ENCODE results near the gene PTPN14. TPM values are rescaled to one million over a fixed set of nuclear protein-coding genes. Genes with fewer than 3 reads are reported as not detected.

PTPN14 gene
- total and polyA plus RNA-seq, 2 donors from 2014 or later = 5.1 to 87.2 TPM

DNA sequence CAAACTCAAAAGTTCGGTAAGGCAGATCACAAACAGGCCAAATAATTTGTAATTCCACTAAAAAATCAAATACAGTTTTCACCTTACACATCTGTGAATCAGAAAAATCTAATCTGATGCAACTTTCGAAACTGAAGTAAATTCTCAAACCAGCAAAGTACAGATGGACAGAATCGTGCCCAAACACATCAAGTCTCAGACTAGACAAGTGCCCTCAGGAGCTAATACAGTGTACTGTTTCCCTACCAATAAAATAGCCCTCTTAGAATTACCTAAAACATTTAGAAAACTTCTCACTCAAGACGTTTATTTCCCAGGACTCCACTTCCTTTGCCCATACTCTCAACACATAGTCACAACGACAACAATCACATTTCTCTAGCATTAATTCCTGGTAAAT, 136.3 kb downstream of the PTPN14 start:
- DNase-seq (no peak), FAIRE-seq (no peak)
- TF ChIP-seq, protein P1, sequence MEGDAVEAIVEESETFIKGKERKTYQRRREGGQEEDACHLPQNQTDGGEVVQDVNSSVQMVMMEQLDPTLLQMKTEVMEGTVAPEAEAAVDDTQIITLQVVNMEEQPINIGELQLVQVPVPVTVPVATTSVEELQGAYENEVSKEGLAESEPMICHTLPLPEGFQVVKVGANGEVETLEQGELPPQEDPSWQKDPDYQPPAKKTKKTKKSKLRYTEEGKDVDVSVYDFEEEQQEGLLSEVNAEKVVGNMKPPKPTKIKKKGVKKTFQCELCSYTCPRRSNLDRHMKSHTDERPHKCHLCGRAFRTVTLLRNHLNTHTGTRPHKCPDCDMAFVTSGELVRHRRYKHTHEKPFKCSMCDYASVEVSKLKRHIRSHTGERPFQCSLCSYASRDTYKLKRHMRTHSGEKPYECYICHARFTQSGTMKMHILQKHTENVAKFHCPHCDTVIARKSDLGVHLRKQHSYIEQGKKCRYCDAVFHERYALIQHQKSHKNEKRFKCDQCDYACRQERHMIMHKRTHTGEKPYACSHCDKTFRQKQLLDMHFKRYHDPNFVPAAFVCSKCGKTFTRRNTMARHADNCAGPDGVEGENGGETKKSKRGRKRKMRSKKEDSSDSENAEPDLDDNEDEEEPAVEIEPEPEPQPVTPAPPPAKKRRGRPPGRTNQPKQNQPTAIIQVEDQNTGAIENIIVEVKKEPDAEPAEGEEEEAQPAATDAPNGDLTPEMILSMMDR (IDR thresholded peaks at IDR 0.05; ENCODE audit: borderline replicate concordance, extremely low read depth, insufficient read depth) = no peak
- Histone ChIP-seq H3K27me3 (ENCODE audit: control insufficient read depth, insufficient read depth, low read length) (no peaks in the 10 kb centered on the region), H3K4me3 (ENCODE audit: low read length in 3 of 3) (no peak overlapping the region), H3K27ac (ENCODE audit: low read depth in 2 of 2, low read length in 2 of 2) (no peak overlapping the region), H3K9me3 (ENCODE audit: control insufficient read depth in 2 of 3, insufficient read depth in 1 of 3, low read length in 3 of 3) (no peaks in the 10 kb centered on the region), H3K36me3 (ENCODE audit: control insufficient read depth in 2 of 3, insufficient read depth in 3 of 3, low read length in 3 of 3) (peaks cover 0 to 5% (median 0%) of the 10 kb centered on the region in 3 donors), H3K4me1 (ENCODE audit: control insufficient read depth in 2 of 3, insufficient read depth in 2 of 3, low read depth in 1 of 3, low read length in 3 of 3) (no peaks in the 10 kb centered on the region), H3K9ac (ENCODE audit: low read length in 3 of 3) (no peak overlapping the region)
- intact Hi-C loops (cut with DNase I) = no loop called here

- FAIRE-seq (no peak), DNase-seq (no peak)
- no peaks in the 10 kb centered on the region for H3K27me3 ChIP-seq (ENCODE audit: control insufficient read depth, insufficient read depth, low read length)
- H3K4me1 ChIP-seq (ENCODE audit: control insufficient read depth in 2 of 3, insufficient read depth in 2 of 3, low read depth in 1 of 3, low read length in 3 of 3) = no peaks in the 10 kb centered on the region
- intact Hi-C loops (cut with DNase I) = no loop called here
- H3K36me3 ChIP-seq (ENCODE audit: control insufficient read depth in 2 of 3, insufficient read depth in 3 of 3, low read length in 3 of 3) = peaks cover 0 to 6% (median 0%) of the 10 kb centered on the region in 3 donors
- TF ChIP-seq, protein P1 (IDR thresholded peaks at IDR 0.05; ENCODE audit: borderline replicate concordance, extremely low read depth, insufficient read depth) = no peak
- H3K27ac ChIP-seq (ENCODE audit: low read depth in 2 of 2, low read length in 2 of 2) = no peak overlapping the region
- no peaks in the 10 kb centered on the region for H3K9me3 ChIP-seq (ENCODE audit: control insufficient read depth in 2 of 3, insufficient read depth in 1 of 3, low read length in 3 of 3)
- H3K9ac ChIP-seq (ENCODE audit: low read length in 3 of 3) = no peak overlapping the region
- H3K4me3 ChIP-seq (ENCODE audit: low read length in 3 of 3) = no peak overlapping the region
Observed at GRCh38 chr1:214414691-214415090, 136.7 kb downstream of the PTPN14 start.

DNA sequence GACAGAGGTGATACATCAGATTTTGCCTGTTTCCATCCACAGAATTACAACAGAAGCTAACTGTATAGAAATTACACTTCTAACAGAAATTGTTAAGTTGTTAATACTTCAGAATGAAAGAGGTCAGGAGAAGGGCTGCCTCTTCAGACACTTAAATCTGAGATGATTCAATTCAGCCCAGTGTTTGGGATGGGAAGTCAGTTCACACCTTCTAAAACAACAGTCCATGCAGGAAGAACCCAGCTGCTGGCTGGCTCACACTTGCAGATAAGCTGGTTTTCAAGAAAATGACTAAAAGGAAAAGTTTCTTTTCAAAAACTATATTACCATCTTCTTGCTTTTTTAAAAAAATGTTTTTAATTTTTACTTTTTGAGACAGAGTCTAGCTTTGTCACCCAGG, 138.1 kb downstream of the PTPN14 start:
- TF ChIP-seq, protein P1 (IDR thresholded peaks at IDR 0.05; ENCODE audit: borderline replicate concordance, extremely low read depth, insufficient read depth) = no peak
- Histone ChIP-seq H3K9me3 (ENCODE audit: control insufficient read depth in 2 of 3, insufficient read depth in 1 of 3, low read length in 3 of 3) (no peaks in the 10 kb centered on the region), H3K4me1 (ENCODE audit: control insufficient read depth in 2 of 3, insufficient read depth in 2 of 3, low read depth in 1 of 3, low read length in 3 of 3) (no peaks in the 10 kb centered on the region), H3K27me3 (ENCODE audit: control insufficient read depth, insufficient read depth, low read length) (no peaks in the 10 kb centered on the region), H3K27ac (ENCODE audit: low read depth in 2 of 2, low read length in 2 of 2) (no peak overlapping the region), H3K36me3 (ENCODE audit: control insufficient read depth in 2 of 3, insufficient read depth in 3 of 3, low read length in 3 of 3) (peaks cover 0 to 6% (median 0%) of the 10 kb centered on the region in 3 donors), H3K4me3 (ENCODE audit: low read length in 3 of 3) (no peak overlapping the region), H3K9ac (ENCODE audit: low read length in 3 of 3) (no peak overlapping the region)
- intact Hi-C loops (cut with DNase I) = no loop called here
- DNase-seq (no peak), FAIRE-seq (no peak)

Measured in kidney (tissue), 14 donors.